NCI-H510A (cell line): ENCODE results near the gene POM121.
"Not testable (repeated sequence)": the region's sequence is repeated elsewhere in the genome, so short reads cannot be mapped to it uniquely, and the experiment has no call there.

Experiments
- DNase-seq: peaks from one replicate; lab custom pipeline; 2025; lab: John Stamatoyannopoulos, UW

POM121 gene

DNA sequence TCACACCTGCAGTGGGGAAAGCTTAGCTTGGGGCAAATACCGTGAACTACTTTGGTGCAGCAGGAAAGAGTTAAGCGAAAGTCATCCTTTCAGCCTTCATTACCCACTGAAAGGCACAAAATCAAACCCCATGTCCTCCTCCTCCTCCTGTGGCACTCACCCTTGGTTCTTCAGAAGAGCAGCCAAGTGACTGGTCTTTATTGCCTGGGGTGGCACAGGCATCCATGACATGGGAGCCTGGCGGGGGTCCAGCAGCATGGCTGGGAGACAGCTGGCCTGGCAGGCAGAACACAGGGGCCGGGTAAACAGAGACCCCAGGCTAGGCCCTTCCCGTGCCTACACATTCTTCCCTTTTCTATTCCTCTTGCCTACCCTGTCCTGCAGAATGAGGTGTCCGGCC, 24.8 kb downstream of the POM121 start:
- DNase-seq: not testable (repeated sequence)

DNA sequence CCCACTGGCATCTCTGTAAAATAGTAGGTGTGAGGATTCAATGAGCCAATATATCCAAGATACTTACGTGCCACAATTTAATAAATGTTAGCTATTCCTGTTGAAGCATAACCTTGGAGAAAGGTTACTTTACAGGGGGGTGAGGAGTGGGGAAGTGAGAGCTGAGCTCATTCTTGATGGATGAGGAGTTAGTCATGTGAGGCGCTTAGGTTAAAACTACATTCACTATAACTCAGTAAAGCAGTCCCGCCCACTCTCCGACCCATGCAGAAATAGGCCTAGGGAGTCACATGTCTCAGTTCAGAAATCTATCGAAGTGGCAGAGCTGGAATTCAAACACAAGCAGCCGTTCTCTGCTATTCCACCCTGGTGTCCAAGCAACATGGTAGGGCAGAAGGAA, 25.5 kb downstream of the POM121 start:
- DNase-seq: not testable (repeated sequence)

DNA sequence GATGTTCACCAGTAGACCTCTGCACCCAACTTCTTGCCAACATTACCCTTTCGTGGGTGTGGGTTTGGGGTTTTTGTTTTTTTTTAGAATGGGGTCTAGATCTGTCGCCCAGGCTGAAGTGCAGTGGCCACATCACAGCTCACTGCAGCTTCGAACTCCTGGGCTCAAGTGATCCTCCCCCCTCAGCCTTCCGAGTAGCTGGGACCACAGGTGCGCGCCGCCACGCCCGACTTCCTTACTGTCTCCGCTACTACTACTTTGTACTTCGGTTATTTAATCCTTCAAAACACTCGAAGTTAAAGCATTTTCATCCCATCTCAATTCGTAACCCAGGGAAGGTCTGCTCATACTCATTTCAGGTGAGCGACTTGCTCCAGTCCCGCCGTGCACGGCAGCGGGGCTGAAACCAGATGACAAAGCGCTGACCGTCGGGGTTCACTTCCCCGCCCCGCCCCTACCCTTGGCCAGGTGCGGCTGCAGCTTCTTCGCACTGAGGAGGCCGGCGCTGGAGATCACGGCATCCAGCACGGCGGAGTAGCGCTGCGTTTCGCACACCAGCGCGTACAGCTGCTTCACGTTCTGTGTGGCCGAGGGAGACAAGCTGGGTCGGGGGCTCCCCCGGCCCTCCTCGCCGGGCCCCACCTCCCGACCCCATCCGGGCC, 29.1 kb downstream of the POM121 start:
- DNase-seq: not testable (repeated sequence)

DNA sequence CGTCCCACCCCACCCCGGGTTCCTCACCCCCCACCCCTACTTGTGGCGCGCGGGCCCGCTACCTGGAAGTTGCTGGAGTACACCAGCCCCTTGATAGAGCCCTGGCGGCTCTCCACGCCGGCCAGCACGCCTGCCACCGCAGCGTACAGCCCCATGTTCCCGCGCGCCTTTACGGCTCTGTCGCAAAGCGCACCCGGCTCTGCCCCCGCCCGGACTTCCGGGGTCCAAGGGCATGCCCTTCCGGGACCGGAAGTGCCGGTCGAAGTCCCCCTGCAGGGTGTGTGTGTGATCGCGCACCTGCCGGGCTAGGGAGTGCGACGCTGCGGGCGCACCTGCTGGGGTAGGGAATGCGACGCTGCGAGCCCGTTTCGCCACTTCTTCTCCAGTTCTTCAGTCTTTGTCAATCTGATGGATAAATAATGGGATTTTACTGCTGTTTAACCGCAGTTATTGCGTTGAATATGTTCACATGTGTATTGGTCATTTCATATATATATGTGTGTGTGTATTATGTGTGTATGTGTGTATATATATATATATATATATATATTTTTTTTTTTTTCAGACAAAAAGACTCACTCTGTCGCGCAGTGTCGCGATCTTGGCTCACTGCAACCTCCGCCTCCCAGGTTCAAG, 29.8 kb downstream of the POM121 start:
- not testable (repeated sequence) for DNase-seq

DNA sequence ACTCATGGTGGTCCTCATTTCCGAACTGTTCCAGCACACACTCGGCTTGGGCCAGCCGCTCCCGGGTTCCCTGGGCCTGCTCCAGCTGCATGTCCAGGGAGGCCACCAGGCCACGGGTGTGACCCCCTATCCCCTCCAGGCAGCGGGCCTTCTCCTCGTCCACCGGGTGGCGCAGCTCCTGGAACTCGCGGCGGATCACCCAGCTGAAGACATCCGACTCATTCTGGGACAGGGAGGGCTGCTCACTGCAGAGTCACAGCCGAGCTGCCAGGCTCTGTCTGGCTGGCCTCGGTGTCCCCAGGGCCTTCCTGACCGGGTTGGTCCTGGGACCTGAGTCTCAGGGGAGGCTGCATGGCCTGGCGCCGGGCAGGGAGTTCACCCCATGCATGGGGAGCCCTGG, 35.1 kb downstream of the POM121 start:
- DNase-seq: not testable (repeated sequence)

DNA sequence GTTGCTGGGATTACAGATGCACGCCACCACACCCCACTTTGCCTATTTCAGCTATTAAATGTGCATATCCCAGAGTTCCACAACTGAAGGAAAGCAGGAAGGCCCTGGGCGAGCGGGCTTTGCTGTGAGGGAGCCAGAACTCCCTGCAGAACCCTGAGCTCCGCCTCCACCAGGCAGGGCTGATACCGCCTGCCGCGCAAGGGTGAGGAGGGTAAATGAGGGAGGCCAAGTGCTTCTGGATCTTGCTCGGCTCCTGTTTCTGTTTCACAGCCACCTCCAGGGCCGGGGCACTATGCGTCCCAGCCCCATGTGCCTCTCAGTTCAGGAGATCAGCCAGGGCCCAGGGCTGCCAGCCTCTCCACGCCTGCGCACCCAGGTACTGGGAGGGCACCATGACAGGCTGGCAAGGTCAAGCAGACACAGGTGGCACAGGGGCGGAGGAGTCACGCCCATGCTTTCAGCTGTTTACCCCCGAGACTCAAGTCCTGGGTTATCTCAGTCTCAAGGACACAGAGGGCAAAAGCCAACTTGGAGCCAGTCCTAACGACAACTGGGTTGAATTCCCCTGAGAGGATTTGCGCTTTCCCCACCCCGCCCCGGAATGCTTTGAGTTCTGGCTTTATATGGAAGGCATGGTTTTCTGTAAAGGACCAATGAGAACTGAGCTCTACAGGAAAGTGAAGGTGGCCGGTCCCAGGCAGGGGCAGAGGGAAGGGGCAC, 35.9 kb downstream of the POM121 start:
- DNase-seq: not testable (repeated sequence)

DNA sequence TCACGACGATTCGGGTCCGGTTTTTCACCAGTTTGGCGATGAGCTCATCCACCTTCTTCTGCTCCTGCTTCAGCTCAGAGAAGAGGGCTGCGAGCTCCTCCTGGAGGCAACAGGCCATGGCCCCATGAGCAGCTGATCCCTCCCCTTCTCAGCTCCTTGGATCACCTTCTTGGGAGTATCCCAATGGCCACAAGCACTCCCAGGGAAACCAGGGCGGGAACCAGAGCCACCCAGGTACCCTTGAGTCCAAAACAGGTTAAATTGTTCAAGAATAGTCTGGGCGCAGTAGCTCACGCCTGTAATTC, 36.4 kb downstream of the POM121 start:
- not testable (repeated sequence) for DNase-seq

DNA sequence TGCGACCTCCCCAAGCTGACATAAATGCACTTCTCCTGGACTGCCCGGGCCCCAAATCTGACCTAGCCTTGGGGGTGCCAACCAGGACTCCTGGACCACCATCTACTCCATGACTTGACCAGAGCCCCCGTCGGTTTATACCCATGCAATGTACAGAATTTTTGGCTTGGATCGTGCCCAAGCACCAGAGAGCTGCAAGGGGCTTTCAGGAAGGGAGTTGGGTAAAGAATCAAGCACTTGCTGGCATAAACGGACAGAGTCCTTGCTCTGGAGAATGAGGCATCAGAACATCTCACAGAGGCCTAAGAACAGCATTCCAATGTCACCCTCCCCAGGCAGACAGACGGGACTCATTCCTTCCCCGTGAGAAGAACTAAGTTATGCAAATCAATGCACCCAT, 38.2 kb downstream of the POM121 start:
- DNase-seq: not testable (repeated sequence)

DNA sequence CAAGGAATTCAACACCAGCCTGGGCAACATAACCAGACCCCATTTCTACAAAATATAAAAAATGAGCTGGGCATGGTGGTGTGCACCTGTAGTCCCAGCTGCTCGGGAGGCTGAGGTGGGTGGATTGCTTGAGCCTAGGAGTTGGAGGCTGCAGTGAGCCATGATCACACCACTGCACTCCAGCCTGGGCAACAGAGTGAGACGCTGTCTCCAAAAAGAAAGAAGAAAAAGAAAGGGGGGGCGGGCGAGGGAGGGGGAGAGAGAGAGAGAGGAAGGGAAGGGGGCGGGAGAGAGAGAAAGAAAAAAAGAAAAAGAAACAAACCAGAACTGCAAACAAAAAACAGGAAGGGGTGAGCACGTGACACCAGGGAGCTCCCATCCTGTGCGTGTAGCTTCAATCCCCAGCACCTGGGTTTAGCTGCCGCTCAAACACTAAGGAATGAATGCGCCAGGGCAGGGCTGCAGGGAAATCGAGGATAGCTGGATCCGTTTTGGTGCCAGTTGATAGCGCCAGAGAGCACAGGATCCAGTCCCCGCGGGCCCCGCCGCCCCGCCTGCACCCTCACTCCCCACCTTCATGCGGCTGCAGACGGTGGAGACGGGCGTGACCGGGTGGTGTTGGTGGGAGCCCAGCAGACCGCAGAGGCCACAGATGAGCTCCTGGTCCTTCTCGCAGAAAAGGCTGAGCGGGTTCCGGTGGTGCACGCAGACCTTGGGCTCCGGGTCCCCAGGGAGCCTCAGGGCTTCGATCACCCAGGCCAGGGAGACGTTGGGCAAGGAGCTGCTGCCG, 40.5 kb downstream of the POM121 start:
- not testable (repeated sequence) for DNase-seq

DNA sequence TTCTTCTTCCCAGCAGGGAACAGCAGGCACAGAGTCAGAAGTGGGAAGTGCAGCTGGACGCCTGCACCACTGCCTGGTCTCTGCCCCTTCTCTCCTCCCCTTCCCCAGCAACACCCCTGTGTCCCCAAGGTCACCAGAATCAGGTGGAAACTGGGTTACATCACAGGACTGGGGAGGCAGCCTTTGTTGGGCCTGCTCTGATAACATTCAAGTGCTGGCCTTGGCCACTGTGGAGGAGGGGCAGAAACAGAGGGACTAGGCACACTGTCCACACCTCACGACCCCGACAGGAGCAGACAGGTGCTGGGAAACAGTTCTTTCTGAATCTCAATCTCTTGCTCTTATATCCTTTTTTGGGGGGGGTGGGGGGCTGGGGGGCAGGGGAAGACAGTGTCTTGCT, 42.0 kb downstream of the POM121 start:
- DNase-seq: not testable (repeated sequence)

DNA sequence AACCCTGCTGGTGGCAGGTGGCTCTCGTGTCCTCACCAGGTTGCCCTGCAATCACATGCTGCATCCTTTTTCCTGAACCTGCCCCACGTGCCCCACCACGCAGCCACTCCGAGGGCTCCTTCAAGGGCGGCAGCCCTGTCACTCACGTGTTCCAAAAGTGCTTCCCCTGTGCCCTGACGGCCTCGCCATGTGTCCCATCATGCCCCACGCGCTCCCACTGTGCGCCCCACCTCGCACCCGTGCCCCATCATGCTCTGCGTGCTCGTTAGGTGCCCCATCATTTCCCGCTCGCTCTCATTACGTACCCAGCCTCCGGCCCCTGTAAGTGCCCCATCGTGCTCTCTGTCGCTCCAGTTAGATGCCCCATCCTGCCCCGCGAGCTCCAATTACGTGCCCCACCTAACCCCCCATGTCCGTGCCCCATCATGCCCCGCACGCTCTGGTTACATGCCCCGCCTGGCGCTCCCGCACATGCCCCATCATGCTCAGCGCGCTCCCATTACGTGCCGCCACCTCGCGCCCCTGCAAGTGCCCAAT, 44.2 kb downstream of the POM121 start, which contains the start of gene TRIM74:
TRIM74 (minus strand) TSS at position 487 of the 537 bp plus-strand sequence. CDS start 3,309 bp downstream, outside the sequence.
- DNase-seq: not testable (repeated sequence)

DNA sequence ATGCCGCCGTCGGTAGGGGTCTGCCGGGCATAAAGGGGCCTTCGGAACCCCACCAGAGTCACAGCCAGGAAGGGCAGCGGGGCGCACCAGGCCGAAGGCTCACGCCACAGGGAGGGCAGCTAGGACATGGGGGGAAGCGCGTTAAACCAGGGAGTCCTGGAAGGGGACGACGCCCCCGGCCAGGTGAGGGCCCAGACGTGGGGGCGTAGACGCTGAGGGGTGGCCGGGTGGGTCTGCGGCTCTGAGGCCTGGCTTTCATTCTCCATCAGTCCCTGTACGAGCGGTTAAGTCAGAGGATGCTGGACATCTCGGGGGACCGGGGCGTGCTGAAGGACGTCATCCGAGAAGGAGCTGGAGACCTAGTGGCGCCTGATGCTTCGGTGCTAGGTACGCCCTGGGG, 44.8 kb downstream of the POM121 start:
- not testable (repeated sequence) for DNase-seq

DNA sequence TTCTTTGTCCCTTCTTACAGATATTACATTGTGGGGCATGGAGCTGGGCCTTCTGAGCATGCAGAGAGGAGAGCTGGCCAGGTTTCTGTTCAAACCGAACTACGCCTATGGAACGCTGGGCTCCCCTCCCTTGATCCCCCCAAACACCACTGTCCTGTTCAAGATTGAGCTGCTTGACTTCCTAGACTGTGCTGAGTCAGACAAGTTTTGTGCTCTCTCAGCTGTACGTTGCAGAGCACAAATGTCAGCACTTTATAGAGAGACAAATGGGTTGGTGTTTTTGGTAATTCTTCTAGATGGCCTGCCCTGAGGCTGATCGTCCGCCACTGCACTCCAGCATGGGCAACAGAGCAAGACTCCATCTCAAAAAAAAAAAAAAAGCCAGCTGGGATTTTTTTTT, 46.6 kb downstream of the POM121 start:
- DNase-seq: not testable (repeated sequence)

DNA sequence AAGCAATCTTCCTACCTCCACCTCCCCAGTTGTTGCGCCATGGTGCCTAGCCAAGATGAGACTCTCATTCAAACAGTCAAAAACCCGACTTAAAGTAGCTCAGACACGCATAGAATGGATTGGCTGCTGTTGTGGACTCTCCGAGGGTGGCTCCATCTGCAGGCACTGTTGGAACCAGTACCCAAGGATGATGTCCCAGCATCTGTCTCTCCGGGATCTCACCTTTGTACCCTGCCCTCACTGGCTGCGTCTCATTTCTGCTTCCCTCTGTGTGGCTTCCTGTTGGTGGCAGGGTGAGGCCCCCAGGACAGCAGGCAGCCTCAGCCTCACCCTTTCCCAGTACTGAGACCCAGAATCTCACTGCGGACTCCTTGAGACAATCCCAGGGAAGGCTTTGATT, 49.9 kb downstream of the POM121 start:
- not testable (repeated sequence) for DNase-seq

DNA sequence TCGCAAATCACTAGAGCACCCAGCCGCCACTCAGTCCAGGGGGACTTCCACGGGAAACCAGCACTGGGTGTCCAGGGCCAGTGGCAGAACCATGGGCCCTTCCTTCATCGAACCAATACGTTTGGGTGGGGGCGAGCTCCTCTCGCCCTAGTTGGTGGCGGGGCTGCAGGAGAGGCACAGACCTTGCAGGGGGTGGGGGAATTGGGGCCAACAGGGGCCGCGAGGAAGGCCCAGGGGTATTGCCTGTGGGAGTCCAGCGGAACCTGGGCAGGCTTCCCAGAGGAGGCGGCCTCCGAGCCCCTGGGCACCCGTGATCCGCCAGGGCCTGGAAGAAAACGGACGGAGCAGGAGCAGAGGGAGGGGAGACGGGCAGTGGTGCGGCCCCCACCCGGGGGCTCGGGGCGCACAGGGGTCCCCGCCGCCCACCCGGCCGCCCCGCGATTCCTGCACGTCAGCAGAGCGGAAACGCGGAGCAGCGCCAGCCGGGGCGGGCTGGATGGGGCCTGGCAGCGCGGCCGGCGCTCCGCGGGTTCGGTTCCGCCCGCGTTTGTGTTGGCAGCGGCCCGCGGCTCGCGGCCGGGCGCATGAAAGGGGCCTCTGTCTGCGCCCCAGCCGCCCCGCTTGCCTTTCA, 50.9 kb downstream of the POM121 start:
- not testable (repeated sequence) for DNase-seq

DNA sequence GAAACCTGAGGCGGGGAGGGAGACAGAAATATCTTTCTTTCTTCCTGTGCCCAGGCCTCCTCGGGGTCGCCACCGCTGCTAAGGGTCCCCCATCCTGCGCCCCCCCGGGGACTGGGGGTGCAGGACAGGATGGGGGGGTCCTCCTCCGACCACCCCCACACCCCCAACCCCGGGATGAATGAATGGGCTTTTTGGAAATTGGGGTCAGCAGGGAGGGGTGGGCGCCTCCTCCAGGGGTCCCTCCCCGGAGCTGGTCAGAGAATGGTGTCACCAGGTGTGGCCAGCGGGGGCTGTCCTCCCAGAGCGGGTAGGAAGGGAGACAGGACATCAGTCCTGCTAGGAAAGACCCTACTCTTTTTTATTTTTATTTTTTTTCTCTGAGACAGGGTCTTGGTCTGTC, 51.5 kb downstream of the POM121 start:
- DNase-seq: not testable (repeated sequence)

DNA sequence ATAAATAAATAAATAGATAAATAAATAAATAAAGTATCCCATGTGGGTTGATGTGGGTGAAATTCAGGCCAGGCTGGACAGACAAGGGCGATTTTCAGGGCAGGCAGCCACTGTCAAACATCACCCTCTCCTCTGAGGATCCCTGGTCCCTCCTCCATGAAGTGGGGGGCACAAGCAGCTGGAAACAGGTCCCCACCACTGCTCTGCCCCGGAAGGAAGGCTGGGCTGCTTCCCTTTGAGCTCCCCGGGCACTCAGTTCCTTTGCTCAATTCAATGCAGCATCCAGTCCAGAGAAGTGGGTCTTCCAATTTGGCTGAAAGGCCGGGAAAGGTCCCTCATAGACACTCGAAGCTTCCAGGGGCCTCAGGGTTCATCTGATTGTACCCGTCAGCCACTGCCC, 55.5 kb downstream of the POM121 start:
- DNase-seq: not testable (repeated sequence)

DNA sequence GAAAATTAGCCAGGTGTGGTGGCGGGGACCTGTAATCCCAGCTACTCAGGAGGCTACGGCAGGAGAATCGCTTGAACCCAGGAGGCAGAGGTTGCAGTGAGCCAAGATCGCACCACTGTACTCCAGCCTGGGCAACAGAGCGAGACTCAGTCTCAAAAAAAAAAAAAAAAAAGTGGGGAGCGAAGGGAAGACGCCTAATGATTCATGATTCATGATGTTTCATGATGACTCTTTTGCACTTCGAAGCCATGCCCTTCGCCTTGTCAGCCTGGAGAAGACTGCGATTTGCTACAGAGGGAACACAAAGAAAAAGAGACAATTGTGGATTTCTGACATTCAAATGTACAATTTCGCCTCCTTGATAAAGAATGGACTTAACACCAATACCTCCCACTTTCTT, 57.2 kb downstream of the POM121 start:
- DNase-seq: not testable (repeated sequence)

DNA sequence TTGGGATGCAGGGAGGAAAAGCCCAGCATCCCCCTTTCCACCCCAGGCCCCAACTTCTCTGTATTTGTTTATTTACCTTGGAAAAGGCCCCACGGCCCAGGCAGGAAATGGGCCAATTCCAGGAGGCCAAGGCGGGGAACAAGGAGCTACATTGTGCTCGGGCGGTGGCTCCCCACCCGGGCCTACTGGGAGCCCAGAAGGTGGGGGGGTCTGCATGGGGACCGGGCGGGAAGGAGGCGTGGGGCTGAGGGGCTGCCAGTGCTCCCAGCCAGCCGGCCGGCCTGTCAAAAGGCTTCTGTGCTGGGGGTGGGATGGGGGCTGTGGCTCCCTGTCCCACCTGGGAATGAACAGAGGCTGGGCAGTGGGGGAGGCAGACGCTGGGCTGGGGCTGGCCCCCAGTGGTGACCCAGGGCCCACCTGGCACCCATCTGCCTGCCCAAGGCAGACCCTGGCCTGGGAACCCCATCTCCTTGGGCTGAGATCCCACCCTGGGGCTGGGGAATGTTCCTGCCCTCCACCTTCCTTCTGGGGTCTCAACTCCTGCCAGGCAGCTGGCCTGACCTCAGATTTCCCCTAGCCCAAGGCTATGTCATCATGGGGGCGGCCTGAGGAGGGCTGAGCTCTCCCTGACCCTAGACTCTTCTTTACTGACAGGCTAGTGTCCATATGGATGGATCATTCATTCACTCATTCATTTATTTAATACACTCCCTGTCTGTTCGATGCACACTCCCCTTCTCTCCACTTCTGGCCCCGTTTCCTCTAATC, 65.4 kb downstream of the POM121 start:
- DNase-seq: not testable (repeated sequence)

DNA sequence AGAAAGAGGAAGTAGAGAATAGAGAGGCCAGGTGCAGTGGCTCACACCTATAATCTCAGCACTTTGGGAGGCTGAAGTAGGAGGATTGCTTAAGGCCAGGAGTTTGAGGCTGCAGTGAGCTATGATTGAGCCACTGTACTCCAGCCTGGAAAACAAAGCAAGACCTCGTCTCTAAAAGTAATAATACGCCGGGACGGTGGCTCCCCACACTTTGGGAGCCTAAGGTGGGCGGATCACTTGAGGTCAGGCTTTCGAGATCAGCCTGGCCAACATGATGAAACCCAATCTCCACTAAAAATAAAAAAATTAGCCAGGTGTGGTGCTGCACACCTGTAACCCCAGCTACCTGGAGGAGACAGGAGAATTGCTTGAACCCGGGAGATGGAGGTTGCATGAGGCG, 70.6 kb downstream of the POM121 start:
- not testable (repeated sequence) for DNase-seq

DNA sequence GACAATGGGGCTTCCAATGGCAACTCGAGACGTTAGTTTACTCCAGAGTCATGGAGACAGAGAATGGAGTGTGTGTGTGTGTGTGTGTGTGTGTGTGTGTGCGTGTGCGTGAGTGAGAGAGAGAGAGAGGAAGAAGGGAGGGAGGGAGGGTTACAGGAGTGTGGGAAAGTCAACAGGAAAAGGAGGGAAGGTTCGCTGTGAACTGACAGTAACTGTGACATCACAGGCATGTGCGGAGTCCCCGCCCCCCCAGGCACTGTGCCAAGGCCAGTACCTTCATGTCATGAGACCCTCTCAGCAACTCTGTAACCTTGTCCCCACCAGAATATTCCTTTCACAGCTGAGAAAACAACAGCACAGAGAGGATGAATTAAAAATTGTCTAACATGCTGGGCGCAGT, 72.6 kb downstream of the POM121 start:
- not testable (repeated sequence) for DNase-seq
